Activated naive CD8-positive, alpha-beta T cell treated with anti-CD3 and anti-CD28 coated beads, Interleukin-2, amount 10 ng/mL, durations not matched to agents 7 days and 5 days (primary cell): ENCODE results near the gene EGFR. TPM values are rescaled to one million over a fixed set of nuclear protein-coding genes. Genes with fewer than 3 reads are reported as not detected.

Experiments
- ATAC-seq: fragments of 150-1000 bp; cut with Tn5 transposase; one replicate; pipeline ENCODE4 v1.10.0; 2021; ENCODE audit warnings: low read depth, moderate library complexity
- POLR2A ChIA-PET: fragments of 350-600 bp; sonication (Branson Sonifier 250); formaldehyde crosslinking; loops from one replicate; lab custom pipeline; 2021; ENCODE audit warnings: antibody characterized with exemption; lab: Charles Lee
- DNase-seq: peaks from one replicate; pipeline ENCODE4 v3.0.0; 2021
- H3K27ac Mint-ChIP-seq: one replicate; pipeline ENCODE4 v1.8.0; 2022; ENCODE audit warnings: mild to moderate bottlenecking, mixed read lengths
- H3K27me3 Mint-ChIP-seq: one replicate; pipeline ENCODE4 v1.8.0; 2022; ENCODE audit warnings: mild to moderate bottlenecking, moderate library complexity, mixed read lengths
- H3K36me3 Mint-ChIP-seq: one replicate; pipeline ENCODE4 v1.8.0; 2021; ENCODE audit warnings: mild to moderate bottlenecking, mixed read lengths
- H3K4me1 Mint-ChIP-seq: one replicate; pipeline ENCODE4 v1.8.0; 2021; ENCODE audit warnings: mixed read lengths
- H3K4me3 Mint-ChIP-seq: one replicate; pipeline ENCODE4 v1.8.0; 2022; ENCODE audit warnings: mild to moderate bottlenecking, moderate library complexity, mixed read lengths
- H3K9me3 Mint-ChIP-seq: one replicate; pipeline ENCODE4 v1.8.0; 2021; ENCODE audit warnings: mixed read lengths
- total RNA-seq, 2 experiments: library from RNA; stranded (reverse); gene quantifications; one replicate each; pipeline ENCODE4 v1.2.3, GENCODE V29; 2021

EGFR gene
- total RNA-seq, 2 experiments from 2014 or later, result not detected

- peaks cover 1% of the 10 kb centered on the region for H3K4me1 Mint-ChIP-seq
These were observed 171.1 kb downstream of the EGFR start for GRCh38 chr7:55189878-55190436.

GRCh38 chr7:55190511-55191160, 171.8 kb downstream of the EGFR start:
- DNase-seq (no peak), ATAC-seq (no peak)
- H3K36me3 Mint-ChIP-seq, result no peaks in the 10 kb centered on the region
- H3K4me1 Mint-ChIP-seq, result peaks cover 1% of the 10 kb centered on the region
- POLR2A ChIA-PET, result no interaction called here
- H3K27ac Mint-ChIP-seq, result no peak overlapping the region
- peaks cover 4% of the 10 kb centered on the region for H3K27me3 Mint-ChIP-seq
- H3K9me3 Mint-ChIP-seq, result no peaks in the 10 kb centered on the region
- H3K4me3 Mint-ChIP-seq, result no peak overlapping the region

More at GRCh38 chr7:55189878-55190436, 171.1 kb downstream of the EGFR start:
- no peak for DNase-seq
- no peak for ATAC-seq
- H3K27ac Mint-ChIP-seq, result no peak overlapping the region
- POLR2A ChIA-PET, result no interaction called here
- peaks cover 4% of the 10 kb centered on the region for H3K27me3 Mint-ChIP-seq
- H3K9me3 Mint-ChIP-seq, result no peaks in the 10 kb centered on the region
- H3K36me3 Mint-ChIP-seq, result no peaks in the 10 kb centered on the region
- H3K4me3 Mint-ChIP-seq, result no peak overlapping the region

GRCh38 chr7:55191161-55191925, 172.5 kb downstream of the EGFR start:
- Mint-ChIP-seq H3K4me1 (peaks cover 1% of the 10 kb centered on the region), H3K27ac (no peak overlapping the region)

GRCh38 chr7:55191926-55192692, 173.3 kb downstream of the EGFR start:
- no peak overlapping the region for H3K4me3 Mint-ChIP-seq
- no peaks in the 10 kb centered on the region for H3K36me3 Mint-ChIP-seq
- no peaks in the 10 kb centered on the region for H3K9me3 Mint-ChIP-seq
- peaks cover 1% of the 10 kb centered on the region for H3K4me1 Mint-ChIP-seq
- ATAC-seq (no peak), DNase-seq (no peak)
- peaks cover 7% of the 10 kb centered on the region for H3K27me3 Mint-ChIP-seq
- POLR2A ChIA-PET, result no interaction called here
- H3K27ac Mint-ChIP-seq, result no peak overlapping the region

More at GRCh38 chr7:55191161-55191925, 172.5 kb downstream of the EGFR start:
- Mint-ChIP-seq H3K27me3 (peaks cover 4% of the 10 kb centered on the region), H3K4me3 (no peak overlapping the region), H3K36me3 (no peaks in the 10 kb centered on the region), H3K9me3 (no peaks in the 10 kb centered on the region)
- ATAC-seq (no peak), DNase-seq (no peak)
- POLR2A ChIA-PET, result no interaction called here

- POLR2A ChIA-PET, result no interaction called here
- Mint-ChIP-seq H3K36me3 (no peaks in the 10 kb centered on the region), H3K9me3 (no peaks in the 10 kb centered on the region), H3K27ac (no peak overlapping the region), H3K4me1 (peaks cover 1% of the 10 kb centered on the region), H3K27me3 (peaks cover 13% of the 10 kb centered on the region), H3K4me3 (no peak overlapping the region)
- DNase-seq, result no peak
- ATAC-seq, result no peak
These were observed 173.9 kb downstream of the EGFR start for GRCh38 chr7:55192723-55193122.

- Mint-ChIP-seq H3K27ac (no peak overlapping the region), H3K27me3 (peaks cover 13% of the 10 kb centered on the region), H3K9me3 (no peaks in the 10 kb centered on the region), H3K36me3 (no peaks in the 10 kb centered on the region), H3K4me1 (peaks cover 1% of the 10 kb centered on the region), H3K4me3 (no peak overlapping the region)
- POLR2A ChIA-PET, result no interaction called here
- DNase-seq, result no peak
- no peak for ATAC-seq
These were observed 174.4 kb downstream of the EGFR start for GRCh38 chr7:55193245-55193644.

- H3K9me3 Mint-ChIP-seq, result no peaks in the 10 kb centered on the region
- H3K27ac Mint-ChIP-seq, result no peak overlapping the region
- DNase-seq (no peak), ATAC-seq (no peak)
- peaks cover 1% of the 10 kb centered on the region for H3K4me1 Mint-ChIP-seq
- POLR2A ChIA-PET, result no interaction called here
- peaks cover 13% of the 10 kb centered on the region for H3K27me3 Mint-ChIP-seq
- H3K4me3 Mint-ChIP-seq, result no peak overlapping the region
- no peaks in the 10 kb centered on the region for H3K36me3 Mint-ChIP-seq
These were observed 175.7 kb downstream of the EGFR start for GRCh38 chr7:55194522-55194921.

- POLR2A ChIA-PET, result no interaction called here
- Mint-ChIP-seq H3K9me3 (no peaks in the 10 kb centered on the region), H3K27ac (no peak overlapping the region), H3K27me3 (peaks cover 11% of the 10 kb centered on the region), H3K36me3 (no peaks in the 10 kb centered on the region), H3K4me1 (peaks cover 1% of the 10 kb centered on the region), H3K4me3 (no peak overlapping the region)
- no peak for DNase-seq
- ATAC-seq, result no peak
These were observed 180.0 kb downstream of the EGFR start for GRCh38 chr7:55198634-55199392.

GRCh38 chr7:55199418-55199817, 180.6 kb downstream of the EGFR start:
- H3K9me3 Mint-ChIP-seq, result no peaks in the 10 kb centered on the region
- H3K36me3 Mint-ChIP-seq, result no peaks in the 10 kb centered on the region
- no peak overlapping the region for H3K27ac Mint-ChIP-seq
- POLR2A ChIA-PET, result no interaction called here
- peaks cover 1% of the 10 kb centered on the region for H3K4me1 Mint-ChIP-seq
- ATAC-seq (no peak), DNase-seq (no peak)
- no peak overlapping the region for H3K4me3 Mint-ChIP-seq
- peaks cover 10% of the 10 kb centered on the region for H3K27me3 Mint-ChIP-seq

GRCh38 chr7:55200441-55200840, 181.6 kb downstream of the EGFR start:
- H3K36me3 Mint-ChIP-seq, result no peaks in the 10 kb centered on the region
- H3K27me3 Mint-ChIP-seq, result peaks cover 9% of the 10 kb centered on the region
- DNase-seq (no peak), ATAC-seq (no peak)
- POLR2A ChIA-PET, result no interaction called here
- no peaks in the 10 kb centered on the region for H3K4me1 Mint-ChIP-seq
- no peaks in the 10 kb centered on the region for H3K9me3 Mint-ChIP-seq
- no peak overlapping the region for H3K27ac Mint-ChIP-seq
- no peak overlapping the region for H3K4me3 Mint-ChIP-seq

- no peak for ATAC-seq
- H3K4me3 Mint-ChIP-seq, result no peak overlapping the region
These were observed 183.5 kb downstream of the EGFR start for GRCh38 chr7:55202150-55202913.

GRCh38 chr7:55203300-55203699, 184.5 kb downstream of the EGFR start:
- no peak for ATAC-seq
- POLR2A ChIA-PET, result no interaction called here
- Mint-ChIP-seq H3K4me1 (no peaks in the 10 kb centered on the region), H3K9me3 (no peaks in the 10 kb centered on the region), H3K36me3 (no peaks in the 10 kb centered on the region), H3K27ac (no peak overlapping the region), H3K27me3 (no peaks in the 10 kb centered on the region), H3K4me3 (no peak overlapping the region)
- no peak for DNase-seq

More at GRCh38 chr7:55202150-55202913, 183.5 kb downstream of the EGFR start:
- Mint-ChIP-seq H3K27ac (no peak overlapping the region), H3K4me1 (no peaks in the 10 kb centered on the region), H3K9me3 (no peaks in the 10 kb centered on the region), H3K36me3 (no peaks in the 10 kb centered on the region), H3K27me3 (peaks cover 4% of the 10 kb centered on the region)
- POLR2A ChIA-PET, result no interaction called here
- DNase-seq, result no peak
